ENCODE data around the gene PARPBP. TPM values are rescaled to one million over a fixed set of nuclear protein-coding genes. Genes with fewer than 3 reads are reported as not detected.

The PARPBP gene
- total and polyA plus RNA-seq, 7 donors = 0.23 to 2.4 (median 0.75) TPM

- ATAC-seq (no peak), DNase-seq (no peak)
- TF ChIP-seq CTCF (IDR thresholded peaks at IDR 0.05) = peak; percentile 23
- peaks cover 5% of the 10 kb centered on the region for H3K4me1 ChIP-seq
- intact Hi-C loops (cut with DNase I) = no loop called here
- no peaks in the 10 kb centered on the region for H3K9me3 ChIP-seq
- H3K27ac ChIP-seq = no peak overlapping the region
- H3K4me3 ChIP-seq = no peak overlapping the region
- 89 to 92% (median 89%) methylated on average over 2 of the region's 2 CpGs for WGBS, 3 donors
- no peaks in the 10 kb centered on the region for H3K27me3 ChIP-seq (ENCODE audit: insufficient read depth in 3 of 3, low read length in 2 of 3)
- H3K36me3 ChIP-seq (ENCODE audit: insufficient read depth in 1 of 2, low read depth in 1 of 2) = peaks cover 0 to 30% of the 10 kb centered on the region in 2 donors
Measured at GRCh38 chr12:102095677-102096263, 24.2 kb upstream of the PARPBP start.

- H3K4me3 ChIP-seq = no peak overlapping the region
- peaks cover 5% of the 10 kb centered on the region for H3K4me1 ChIP-seq
- peak in 3 of 4 donors; percentile 55 to 58 (median 55) for ATAC-seq
- H3K27ac ChIP-seq = no peak overlapping the region
- no peaks in the 10 kb centered on the region for H3K9me3 ChIP-seq
- peaks cover 0 to 31% of the 10 kb centered on the region in 2 donors for H3K36me3 ChIP-seq (ENCODE audit: insufficient read depth in 1 of 2, low read depth in 1 of 2)
- TF ChIP-seq CTCF (IDR thresholded peaks at IDR 0.05) = no peak
- no peak for DNase-seq
- intact Hi-C loops (cut with DNase I) = no loop called here
- no peaks in the 10 kb centered on the region for H3K27me3 ChIP-seq (ENCODE audit: insufficient read depth in 3 of 3, low read length in 2 of 3)
- WGBS, 3 donors = 53 to 71% (median 59%) methylated on average over 3 of the region's 3 CpGs
Measured at GRCh38 chr12:102096855-102097254, 23.1 kb upstream of the PARPBP start.

GRCh38 chr12:102106905-102107304, 13.1 kb upstream of the PARPBP start:
- H3K4me3 ChIP-seq = no peak overlapping the region
- no peak for TF ChIP-seq CTCF (IDR thresholded peaks at IDR 0.05)
- no peaks in the 10 kb centered on the region for H3K4me1 ChIP-seq
- no peak overlapping the region for H3K27ac ChIP-seq
- intact Hi-C loops (cut with DNase I) = no loop called here
- WGBS, 3 donors = 91 to 99% (median 96%) methylated on average over 3 of the region's 3 CpGs
- no peak for ATAC-seq
- DNase-seq = no peak
- no peaks in the 10 kb centered on the region for H3K27me3 ChIP-seq (ENCODE audit: insufficient read depth in 3 of 3, low read length in 2 of 3)
- no peaks in the 10 kb centered on the region for H3K9me3 ChIP-seq
- H3K36me3 ChIP-seq (ENCODE audit: insufficient read depth in 1 of 2, low read depth in 1 of 2) = peaks cover 2 to 74% of the 10 kb centered on the region in 2 donors

- WGBS, 3 donors = 63 to 82% (median 75%) methylated on average over 1 of the region's 1 CpG
- TF ChIP-seq CTCF (IDR thresholded peaks at IDR 0.05) = no peak
- ATAC-seq = no peak
- H3K4me1 ChIP-seq = no peaks in the 10 kb centered on the region
- peaks cover 2 to 71% of the 10 kb centered on the region in 2 donors for H3K36me3 ChIP-seq (ENCODE audit: insufficient read depth in 1 of 2, low read depth in 1 of 2)
- H3K9me3 ChIP-seq = no peaks in the 10 kb centered on the region
- no peak for DNase-seq
- H3K27me3 ChIP-seq (ENCODE audit: insufficient read depth in 3 of 3, low read length in 2 of 3) = no peaks in the 10 kb centered on the region
- no peak overlapping the region for H3K27ac ChIP-seq
- intact Hi-C loops (cut with DNase I) = no loop called here
- no peak overlapping the region for H3K4me3 ChIP-seq
Measured at GRCh38 chr12:102107970-102108369, 12.0 kb upstream of the PARPBP start.

GRCh38 chr12:102110782-102111181, 9.2 kb upstream of the PARPBP start:
- Histone ChIP-seq H3K4me3 (no peak overlapping the region), H3K9me3 (no peaks in the 10 kb centered on the region), H3K27ac (no peak overlapping the region), H3K27me3 (ENCODE audit: insufficient read depth in 3 of 3, low read length in 2 of 3) (no peaks in the 10 kb centered on the region), H3K4me1 (no peaks in the 10 kb centered on the region), H3K36me3 (ENCODE audit: insufficient read depth in 1 of 2, low read depth in 1 of 2) (peaks cover 2 to 65% of the 10 kb centered on the region in 2 donors)
- no peak for TF ChIP-seq CTCF (IDR thresholded peaks at IDR 0.05)
- DNase-seq (no peak), ATAC-seq (no peak)
- intact Hi-C loops (cut with DNase I) = loop anchor here in 1 of 2 donors (10.0 kb wide), 1 partner anchor 176 kb away; no protein-coding TSS in a partner anchor
